Activated CD8-positive, alpha-beta memory T cell treated with anti-CD3 and anti-CD28 coated beads, Interleukin-2, amount 50 U/mL, for 48 hours (primary cell): ENCODE data around the gene KAT6B.

ENCODE experiments used
- DNase-seq: peaks from one replicate; pipeline ENCODE4 v3.0.0-alpha.2; 2020

KAT6B gene

DNA sequence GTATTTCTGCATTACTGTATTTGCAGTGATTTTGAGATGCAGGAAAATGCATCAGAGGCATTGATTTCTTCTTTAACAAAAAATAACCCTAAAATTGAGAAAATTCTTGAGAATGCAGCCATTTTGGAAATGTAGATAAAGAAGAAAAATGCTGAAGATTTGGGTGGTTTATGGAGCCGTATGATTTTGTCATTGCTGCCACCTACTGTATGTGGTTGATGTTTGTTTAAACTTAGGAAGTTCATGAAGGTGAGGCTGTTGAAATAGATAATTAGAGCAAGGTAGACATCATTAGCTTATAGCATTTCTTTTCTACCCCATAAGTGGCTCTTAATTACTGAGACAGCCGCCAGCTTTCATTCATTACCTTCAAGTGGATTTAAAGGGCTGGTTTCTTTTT is 193.0 kb downstream of the KAT6B start:
- DNase-seq: no peak

DNA sequence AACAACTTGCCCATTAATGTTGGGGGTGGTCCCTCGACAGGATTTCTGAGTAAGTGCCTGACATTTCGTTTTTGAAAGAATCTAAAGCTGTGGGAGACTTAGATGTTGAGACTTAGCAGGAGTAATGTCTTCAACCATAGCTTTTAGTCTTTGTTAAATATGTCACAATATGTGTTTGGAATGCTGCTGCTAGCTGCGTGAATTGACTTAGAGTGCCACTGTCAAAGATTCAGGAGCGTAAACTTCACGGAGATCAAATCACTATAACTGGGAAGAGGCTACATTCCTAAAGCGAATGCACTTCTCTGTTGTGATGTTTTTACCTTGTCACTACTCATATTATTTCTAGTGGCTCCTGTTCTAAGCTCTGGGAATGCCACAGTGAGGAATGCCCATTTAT is 193.8 kb downstream of the KAT6B start:
- no peak for DNase-seq

DNA sequence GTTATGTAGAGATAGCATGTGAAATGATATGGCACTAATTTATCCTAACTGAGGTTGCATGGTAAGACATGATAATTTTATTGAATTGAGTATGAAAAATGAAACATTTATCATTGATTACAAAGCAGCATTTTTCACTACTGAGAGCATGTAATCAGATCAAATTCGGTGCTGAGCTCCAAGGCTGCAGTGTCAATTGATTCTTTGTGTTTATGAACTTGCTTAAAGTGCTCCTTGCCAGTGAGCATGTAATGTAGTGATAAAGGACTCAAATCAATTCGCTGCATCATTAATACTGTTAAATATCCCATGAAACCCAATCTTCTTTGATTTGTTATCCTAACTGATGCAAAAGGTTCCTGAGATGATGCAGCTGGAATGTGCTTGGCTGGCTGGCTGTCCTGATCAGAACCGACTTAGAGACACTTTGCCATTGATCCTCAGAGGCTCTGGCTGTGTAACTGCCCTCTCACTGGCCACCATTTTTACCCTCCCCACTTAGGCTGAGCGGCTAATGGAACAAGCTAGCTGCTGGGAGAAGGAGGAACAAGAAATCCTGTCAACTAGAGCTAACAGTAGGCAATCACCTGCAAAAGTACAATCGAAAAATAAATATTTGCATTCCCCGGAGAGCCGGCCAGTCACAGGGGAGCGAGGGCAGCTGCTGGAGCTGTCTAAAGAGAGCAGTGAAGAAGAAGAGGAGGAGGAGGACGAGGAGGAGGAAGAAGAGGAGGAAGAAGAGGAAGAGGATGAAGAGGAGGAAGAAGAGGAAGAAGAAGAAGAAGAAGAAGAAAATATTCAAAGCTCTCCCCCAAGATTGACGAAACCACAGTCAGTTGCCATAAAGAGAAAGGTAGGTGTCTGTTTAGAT is 195.2 kb downstream of the KAT6B start:
- DNase-seq: no peak

DNA sequence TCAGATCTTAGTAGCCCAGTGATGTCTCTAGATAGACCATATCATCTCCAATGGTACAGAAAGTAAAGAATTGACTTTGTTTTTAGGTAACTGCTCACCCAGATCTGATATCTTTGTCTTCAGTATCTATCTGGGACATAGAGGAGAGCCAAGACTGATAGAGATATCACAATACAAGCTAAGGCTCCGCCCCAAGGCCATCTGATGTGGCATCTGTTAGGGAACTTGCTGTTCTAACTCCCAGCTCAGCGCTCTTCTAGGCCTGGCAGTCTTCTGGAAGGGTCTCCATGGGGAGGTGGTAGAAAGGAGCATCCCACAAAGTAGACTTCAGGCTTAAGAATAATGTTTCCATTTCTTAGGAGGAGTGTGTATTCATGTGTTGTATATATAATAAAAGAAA is 196.7 kb downstream of the KAT6B start:
- DNase-seq: no peak

DNA sequence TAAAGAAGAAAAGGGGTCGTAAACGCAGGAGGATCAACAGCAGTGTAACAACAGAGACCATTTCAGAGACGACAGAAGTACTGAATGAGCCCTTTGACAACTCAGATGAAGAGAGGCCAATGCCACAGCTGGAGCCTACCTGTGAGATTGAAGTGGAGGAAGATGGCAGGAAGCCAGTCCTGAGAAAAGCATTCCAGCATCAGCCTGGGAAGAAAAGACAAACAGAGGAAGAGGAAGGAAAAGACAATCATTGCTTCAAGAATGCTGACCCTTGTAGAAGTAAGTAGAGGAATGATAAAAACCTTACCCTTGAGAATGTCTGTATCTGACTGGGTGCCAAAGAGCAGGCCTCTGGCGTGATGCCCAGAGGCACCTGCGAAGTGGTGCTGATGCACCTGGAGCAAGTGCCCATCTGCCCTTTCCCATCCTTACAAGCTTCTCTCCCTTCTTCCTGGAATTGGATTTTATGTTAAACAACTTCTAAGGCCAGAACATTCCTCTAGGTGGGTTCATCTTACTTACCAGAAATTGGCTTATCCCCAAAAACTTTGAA is 198.6 kb downstream of the KAT6B start:
- no peak for DNase-seq

DNA sequence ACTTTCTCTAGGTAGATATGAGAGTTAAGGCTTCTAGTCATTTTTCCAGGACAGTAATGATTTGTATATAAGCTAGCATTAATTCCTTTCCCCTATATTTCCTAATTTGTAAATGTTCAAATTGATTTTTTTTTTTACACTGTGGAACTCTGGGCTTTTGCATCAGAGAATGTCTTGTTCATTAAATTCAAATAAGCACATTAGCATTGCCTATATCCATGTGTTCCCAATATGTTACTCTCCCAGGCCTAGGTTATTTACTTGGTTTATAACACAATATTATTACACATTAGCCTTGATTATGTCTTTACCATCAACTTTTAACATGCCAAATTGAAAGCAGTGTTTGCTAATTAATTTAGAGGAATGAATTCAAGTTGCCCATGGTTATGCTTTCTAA is 201.6 kb downstream of the KAT6B start:
- DNase-seq: no peak

DNA sequence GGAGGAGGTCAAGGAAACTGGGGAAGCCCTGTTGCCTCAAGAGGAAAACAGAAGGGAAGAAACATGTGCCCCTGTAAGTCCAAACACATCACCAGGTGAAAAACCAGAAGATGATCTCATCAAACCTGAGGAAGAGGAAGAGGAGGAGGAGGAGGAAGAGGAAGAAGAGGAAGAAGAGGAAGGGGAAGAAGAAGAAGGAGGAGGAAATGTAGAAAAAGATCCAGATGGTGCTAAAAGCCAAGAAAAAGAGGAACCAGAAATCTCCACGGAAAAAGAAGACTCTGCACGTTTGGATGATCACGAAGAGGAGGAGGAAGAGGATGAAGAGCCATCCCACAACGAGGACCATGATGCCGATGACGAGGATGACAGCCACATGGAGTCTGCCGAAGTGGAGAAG is 202.3 kb downstream of the KAT6B start:
- no peak for DNase-seq

DNA sequence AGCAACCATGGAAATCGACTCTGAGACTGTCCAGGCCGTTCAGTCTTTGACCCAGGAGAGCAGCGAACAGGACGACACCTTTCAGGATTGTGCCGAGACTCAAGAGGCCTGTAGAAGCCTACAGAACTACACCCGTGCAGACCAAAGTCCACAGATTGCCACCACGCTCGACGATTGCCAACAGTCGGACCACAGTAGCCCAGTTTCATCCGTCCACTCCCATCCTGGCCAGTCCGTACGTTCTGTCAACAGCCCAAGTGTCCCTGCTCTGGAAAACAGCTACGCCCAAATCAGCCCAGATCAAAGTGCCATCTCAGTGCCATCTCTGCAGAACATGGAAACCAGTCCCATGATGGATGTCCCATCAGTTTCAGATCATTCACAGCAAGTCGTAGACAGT is 203.0 kb downstream of the KAT6B start:
- DNase-seq: no peak

DNA sequence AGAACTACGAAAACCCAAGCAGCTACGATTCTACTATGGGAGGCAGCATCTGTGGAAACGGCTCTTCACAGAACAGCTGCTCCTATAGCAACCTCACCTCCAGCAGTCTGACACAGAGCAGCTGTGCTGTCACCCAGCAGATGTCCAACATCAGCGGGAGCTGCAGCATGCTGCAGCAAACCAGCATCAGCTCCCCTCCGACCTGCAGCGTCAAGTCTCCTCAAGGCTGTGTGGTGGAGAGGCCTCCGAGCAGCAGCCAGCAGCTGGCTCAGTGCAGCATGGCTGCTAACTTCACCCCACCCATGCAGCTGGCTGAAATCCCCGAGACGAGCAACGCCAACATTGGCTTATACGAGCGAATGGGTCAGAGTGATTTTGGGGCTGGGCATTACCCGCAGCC is 203.5 kb downstream of the KAT6B start:
- no peak for DNase-seq

DNA sequence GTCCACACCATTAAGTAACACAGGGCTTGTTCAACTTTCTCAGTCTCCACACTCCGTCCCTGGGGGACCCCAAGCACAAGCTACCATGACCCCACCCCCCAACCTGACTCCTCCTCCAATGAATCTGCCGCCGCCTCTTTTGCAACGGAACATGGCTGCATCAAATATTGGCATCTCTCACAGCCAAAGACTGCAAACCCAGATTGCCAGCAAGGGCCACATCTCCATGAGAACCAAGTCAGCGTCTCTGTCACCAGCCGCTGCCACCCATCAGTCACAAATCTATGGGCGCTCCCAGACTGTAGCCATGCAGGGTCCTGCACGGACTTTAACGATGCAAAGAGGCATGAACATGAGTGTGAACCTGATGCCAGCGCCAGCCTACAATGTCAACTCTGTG is 204.0 kb downstream of the KAT6B start:
- peak; percentile 40 for DNase-seq

DNA sequence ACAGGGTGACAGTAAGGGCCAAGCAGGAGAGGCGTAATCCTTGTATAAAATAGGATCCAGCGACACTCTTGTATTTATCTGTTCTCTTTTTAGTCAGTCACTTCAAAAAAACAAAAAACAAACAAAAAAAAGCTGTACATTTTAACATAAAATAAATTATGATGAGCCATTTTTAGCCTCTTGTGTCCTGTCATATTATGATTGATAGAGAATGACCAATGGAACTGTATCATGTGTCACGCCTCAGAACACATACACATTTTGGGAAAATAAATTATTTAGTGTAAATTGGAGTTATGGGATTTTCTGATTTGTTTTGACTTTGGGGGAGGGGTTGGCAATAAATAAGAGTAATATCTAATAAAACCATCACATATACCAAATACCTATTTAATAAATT is 205.7 kb downstream of the KAT6B start:
- DNase-seq: no peak

DNA sequence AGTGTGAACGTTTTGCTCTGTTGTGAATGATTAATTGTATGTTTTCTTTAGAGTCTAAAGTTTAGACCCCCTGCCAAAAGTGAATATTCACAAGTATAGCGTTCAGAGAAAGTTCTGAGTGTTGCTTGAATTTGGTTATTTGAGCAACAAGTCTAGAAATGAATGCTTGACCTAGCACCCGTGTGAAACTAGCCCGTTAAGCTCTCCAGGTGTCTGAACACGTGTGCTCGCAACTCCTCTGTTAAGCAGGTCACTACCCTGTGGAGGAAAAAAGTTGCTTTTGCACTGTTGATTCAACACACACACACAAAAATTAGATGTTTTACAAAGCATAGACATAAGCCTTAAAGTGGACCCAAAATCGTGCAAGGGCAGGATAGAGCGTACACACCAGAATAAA is 206.4 kb downstream of the KAT6B start:
- DNase-seq: no peak

DNA sequence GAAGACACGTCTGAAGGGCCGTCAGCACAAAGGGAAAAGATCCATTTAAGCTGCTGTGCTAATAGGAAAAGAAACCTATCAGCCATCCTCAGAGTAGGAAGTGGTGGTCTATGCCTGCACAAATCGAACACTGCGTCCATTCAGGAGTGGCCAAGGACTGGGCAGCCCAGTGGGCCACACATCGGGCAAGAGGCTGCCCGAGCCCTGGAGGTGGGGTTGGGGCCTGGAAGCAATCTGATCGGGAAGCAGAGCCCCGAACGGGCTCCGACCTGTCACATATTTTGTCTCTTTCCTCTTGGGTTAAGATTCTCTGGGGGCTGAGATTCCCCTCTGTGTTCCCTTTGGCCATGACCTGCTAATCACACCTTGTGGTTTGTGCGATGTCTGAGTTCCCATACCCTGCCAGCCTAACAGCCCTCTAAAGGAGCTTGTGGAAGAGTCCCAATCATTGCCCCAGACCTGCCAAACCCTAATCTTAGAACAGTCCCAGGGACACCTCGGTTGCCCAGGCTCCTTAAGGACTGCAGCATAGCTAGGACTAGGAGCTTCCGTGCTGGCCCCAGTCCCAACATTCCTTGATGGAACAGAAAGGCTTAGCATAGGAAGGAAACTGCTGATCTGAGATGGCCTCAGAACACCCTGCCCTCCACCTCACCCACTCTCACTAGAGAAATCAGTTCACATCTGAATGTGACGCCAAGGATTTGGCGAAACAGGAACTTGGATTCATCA is 207.2 kb downstream of the KAT6B start:
- peak; percentile 52 for DNase-seq

DNA sequence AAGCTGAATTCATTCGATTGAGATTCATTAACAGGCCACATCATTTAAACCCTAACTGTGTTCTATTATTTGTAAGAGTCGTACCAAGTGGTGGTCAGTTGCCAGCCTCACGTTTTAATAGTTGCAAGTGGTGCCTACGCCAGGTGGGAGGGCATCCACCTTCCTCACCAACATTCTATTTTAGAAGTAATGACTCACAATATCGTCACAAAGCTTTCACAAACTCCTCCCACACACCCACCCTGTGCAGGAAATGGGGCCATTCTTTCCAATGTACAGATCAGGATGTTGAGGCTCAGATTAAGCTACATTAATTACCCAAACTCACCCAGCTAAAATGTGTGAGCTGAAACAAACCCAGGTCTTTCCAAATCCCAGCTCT is 207.7 kb downstream of the KAT6B start:
- DNase-seq: peak; percentile 59

DNA sequence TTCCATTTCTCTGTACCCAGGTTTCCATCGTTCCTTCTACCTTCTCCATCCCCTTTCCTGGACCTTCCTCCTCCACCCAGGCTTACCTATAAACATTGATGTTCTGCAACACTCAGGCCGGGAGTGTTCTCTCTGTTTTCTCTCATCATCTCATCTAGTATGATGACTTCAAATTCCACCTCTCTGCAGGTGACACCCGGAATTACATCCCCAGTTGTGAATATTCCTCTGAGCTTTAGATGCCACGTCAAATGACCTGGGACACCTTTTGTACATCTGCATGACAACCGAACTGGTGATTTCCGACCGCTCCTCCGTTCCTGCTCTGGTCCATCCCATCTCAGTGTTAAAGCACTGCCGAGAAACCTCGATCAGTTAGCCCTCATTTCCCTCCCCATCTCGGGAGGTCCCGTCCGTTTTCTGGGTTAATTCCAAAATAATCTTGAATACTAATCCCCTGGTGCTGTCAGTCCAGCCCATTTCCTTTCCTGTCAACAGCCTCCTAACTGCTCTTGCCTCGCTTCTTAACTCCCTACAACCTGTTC is 208.4 kb downstream of the KAT6B start:
- DNase-seq: peak; percentile 45

DNA sequence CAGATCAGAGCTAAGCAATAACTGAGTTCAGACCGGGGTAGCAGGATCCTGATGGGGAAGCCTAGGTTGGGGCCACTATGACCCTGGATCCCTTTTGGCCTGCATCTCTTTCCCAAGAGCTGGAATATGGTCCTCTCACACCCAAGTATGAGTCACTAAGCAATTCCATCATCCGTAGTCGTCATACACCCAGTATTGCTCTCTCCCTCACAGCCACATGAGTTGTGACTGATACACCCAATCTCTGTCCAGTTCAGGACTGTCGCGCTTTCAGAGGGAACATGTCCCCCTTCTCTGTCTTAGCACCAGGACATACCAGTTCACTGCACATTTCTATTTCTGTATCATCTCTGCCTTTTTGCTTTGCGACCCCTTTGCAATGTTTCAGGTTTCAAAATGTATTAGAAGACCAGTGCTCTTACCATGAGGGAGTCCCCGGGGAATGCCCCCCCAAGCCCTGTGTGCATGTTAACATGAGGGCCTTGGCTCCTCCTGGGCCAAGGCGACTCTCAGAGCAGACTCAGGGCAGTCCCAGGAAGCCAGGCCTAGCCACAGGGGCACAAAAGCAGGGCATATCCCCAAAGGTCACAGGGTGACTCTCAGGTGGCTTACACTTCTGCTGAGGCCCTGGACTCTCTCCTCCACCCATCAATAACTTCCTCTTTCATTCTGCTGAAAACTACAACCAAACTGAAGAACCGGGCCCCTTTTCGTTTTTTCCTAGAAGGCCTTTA is 209.7 kb downstream of the KAT6B start:
- peak; percentile 55 for DNase-seq

DNA sequence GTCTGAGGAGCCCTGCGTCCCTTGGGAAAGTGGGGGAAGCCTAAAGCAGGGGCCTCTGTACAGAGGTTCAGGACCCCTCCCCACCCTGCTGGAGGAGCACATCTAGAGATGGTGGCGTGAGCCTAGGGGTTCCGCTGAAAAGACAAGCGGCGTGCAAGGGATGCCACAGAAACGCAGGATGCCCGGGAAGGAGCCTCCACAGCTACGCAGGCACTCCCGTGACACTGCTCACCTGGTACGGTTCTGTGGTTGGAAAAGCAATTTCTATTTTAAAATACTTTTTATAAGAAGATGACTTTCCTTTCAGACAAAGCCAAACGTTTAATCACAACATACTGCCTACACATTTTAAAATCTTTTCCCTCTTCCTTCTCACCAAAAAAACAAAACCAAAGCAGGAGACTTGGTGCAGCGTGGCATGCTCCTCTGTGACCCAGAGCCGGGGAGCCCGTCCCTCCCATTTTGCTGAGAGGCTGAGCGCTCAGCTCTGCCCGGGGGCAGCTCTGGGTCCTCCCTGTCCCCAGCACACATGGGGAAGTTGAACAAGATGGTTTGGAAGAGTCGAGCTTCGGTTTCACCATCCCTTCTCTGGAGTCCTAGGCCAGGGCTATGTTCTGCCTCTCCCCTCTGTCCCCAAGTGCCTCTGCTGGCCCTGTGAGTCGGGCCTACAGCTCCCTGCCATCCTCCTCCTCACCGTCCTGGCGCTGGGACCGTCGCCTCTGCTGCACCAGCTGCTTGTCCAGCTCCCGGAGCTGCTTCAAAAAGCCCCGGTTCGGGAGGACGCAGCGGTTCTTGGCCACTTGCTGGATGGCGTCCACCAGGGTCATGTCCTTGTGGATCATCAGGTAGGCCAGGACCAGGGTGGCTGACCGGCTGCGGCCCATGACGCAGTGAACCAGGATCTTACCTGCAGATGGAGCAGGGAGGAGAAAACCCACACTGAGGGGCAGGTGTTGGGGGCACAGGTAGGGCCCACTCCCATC is 211.1 kb downstream of the KAT6B start:
- DNase-seq: peak; percentile 50

DNA sequence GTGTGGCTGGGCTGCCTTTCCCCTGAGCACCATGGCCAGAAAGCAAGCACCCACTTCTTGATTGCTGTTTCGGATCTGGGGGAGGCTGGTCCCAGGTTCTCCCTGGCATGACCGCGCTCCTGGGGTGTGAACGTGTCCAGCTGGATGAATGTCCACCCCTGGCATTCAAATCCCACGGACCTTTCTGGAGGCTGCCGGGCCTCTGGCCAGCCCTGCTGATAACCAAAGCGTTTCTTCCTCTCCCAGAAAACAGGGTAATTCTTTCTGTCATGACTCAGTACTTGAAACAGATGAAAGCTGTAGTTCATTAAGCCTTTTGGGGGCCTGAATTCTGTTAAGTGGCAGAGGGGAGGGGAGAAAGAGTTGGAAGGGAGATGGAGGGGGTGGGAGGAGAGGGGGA is 211.9 kb downstream of the KAT6B start:
- DNase-seq: peak; percentile 49

DNA sequence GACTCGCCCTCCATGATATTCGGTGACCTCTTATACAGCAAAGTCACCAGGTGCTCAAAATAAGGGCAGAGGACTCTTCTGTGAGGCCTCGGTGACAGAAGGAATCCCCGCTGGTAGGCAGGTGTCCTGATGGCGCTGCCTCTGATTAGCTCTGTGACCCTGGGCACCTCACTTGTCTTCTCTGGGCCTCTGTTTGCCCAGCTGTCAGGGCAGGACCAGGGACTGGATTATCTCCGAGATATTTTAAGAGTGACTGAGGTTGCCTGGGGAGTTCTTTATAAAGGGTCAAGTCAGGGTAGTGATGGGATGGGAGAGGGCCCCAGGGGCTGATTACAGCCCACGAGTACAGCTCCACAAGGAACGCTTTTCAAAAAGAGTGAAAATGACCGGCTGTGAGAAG is 214.2 kb downstream of the KAT6B start:
- peak; percentile 40 for DNase-seq

DNA sequence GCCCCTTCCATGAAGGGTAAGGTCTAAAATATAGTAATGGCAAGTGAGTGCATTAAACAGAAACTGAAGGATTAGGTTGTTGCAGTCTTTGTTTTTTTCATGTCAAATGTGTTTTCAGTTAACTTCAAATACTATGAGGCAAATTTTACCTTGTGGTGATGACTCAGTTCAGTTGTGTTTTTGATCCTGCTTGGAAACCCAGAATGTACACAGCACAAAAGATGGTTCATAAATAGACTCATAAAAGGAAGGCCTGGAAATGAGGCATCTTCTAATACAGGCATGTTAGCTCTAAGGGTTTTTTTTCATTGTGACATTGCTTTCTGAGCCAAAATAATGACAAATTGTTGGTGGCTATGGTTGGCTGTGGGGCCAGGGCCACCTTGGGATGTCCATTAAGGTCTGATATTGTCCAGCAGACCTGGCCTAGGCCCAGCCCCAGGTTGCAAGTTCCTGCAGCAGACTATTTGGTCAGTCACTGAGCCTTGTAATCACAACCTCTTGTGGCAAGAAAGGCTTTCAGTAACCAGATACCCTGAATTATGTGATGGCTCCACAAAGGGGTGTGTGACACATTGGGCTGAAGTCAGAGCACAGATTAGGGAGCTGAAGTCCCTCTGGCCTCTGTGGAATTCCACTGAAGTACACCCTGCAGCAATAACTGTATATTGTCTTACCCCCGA is 216.0 kb downstream of the KAT6B start:
- peak; percentile 52 for DNase-seq
